KBM-7 (cell line): Measurements from ENCODE around the gene ALG9.
A peak's percentile ranks its signal among the peaks of the same experiment; 100 is the strongest.
"Not testable (repeated sequence)": the region's sequence is repeated elsewhere in the genome, so short reads cannot be mapped to it uniquely, and the experiment has no call there.

Experiments used
- DNase-seq: peaks from one replicate; pipeline ENCODE4 v3.0.0-alpha.2; 2015
- in situ Hi-C: fragments of 300-500 bp; cut with MboI; formaldehyde crosslinking; loops from 2 replicates; pipeline ENCODE4 v1.14.3; 2020; ENCODE audit warnings: low sequenced_read_pairs, low pct_unique_long_range_greater_than_20kb, mixed read lengths

Gene ALG9

DNA sequence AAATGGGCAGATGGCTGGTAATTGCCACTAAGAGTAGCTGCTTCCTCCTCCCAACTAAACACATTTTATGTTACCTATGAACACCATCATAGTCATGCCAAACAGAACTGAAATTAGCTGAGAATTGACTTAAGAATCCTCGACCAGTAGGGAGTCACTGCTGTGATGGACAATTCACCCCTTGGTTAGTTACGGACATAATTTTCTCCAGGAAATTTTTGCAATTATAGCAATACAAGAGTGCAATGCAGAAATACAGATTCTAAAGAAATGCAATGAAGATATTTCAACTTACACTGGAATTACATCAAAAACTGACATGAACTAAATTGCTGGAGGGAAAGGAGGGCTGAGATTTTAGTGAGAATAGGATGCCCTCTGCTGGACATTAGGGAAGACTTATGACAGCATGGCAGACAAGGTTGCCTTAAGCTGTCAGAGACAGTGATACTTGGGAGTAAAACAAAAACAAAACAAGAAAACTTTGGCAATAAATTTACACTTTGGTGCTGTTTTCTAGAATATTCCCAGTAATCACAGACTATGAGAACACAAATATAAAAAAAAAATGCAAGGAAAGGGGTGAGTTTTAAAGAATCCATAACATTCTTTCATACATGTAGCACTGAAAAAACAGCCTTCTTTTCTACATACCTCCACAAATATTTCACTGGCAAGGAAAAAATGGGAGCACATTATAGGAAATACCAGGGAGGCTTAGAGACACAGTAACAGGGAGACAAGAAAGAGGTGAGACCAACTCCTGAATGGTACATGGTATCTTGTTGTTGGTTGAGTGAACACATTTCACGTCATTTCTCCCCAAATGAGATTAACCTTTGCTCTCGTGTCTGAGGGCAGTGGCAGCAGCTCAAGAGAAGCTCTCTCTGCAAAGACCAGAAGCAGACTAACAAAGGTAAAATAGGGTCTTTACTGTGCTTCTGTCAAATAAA, 94.0 kb downstream of the ALG9 start:
- in situ Hi-C loops, result loop anchor here (25.0 kb wide), 1 partner anchor 190 kb away; no protein-coding TSS in a partner anchor
- peak; percentile 76 for DNase-seq

DNA sequence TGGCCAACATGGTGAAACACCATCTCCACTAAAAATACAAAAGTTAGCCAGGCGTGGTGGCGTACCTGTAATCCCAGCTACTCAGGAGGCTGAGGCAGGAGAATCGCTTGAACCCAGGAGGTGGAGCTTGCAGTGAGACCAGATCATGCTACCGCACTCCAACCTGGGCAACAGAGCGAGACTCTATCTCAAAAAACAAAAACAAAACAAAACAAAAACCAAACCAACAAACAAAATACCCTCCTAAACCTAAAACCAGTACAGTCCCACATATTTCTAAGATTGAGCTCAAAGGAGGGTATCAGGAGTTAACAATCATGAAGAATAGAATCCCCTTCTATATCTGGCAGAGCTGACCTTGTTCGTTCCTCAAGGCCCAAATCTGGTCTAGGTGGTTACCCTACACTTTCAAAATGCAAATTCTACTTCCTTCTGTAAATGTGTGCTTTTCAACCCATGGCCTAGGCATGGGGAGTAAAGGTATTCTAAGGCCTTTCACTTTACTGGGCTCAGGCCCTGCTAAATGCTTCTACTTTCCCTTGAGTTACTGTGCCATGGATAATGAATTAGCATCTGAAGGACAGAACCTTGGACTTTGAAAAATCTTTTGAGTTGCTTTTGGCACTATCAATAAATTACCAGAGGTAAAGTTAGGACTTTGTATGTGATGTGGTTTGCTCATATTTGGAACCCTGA, 94.8 kb downstream of the ALG9 start:
- DNase-seq, result no peak
- in situ Hi-C loops, result loop anchor here (25.0 kb wide), 1 partner anchor 189 kb away; no protein-coding TSS in a partner anchor

- in situ Hi-C loops, result loop anchor here (25.0 kb wide), 1 partner anchor 188 kb away; no protein-coding TSS in a partner anchor
- DNase-seq, result no peak
These were observed 96.2 kb downstream of the ALG9 start for GRCh38 chr11:111774955-111775710.

GRCh38 chr11:111772535-111772934, 98.8 kb downstream of the ALG9 start:
- in situ Hi-C loops, result no loop called here
- no peak for DNase-seq

DNA sequence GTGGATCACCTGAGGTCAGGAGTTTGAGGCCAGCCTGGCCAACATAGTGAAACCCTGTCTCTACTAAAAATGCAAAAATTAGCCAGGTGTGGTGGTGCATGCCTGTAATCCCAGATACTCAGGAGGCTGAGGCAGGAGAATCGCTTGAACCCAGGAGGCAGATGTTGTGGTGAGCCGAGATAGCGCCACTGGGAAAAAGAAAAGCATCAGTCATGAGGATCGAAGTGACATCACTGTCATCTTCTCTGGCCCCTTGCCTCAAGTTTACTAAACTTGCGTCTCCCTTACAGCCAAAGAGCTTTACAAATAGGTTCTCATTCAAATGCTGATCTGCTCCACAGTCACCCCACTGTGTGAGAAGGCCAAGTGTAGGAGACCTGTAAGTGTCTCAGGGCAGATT, 100.2 kb downstream of the ALG9 start:
- DNase-seq, in situ Hi-C loops: not testable (repeated sequence)

- in situ Hi-C loops, result no loop called here
- DNase-seq, result no peak
These were observed 100.7 kb downstream of the ALG9 start for GRCh38 chr11:111770581-111771134.

DNA sequence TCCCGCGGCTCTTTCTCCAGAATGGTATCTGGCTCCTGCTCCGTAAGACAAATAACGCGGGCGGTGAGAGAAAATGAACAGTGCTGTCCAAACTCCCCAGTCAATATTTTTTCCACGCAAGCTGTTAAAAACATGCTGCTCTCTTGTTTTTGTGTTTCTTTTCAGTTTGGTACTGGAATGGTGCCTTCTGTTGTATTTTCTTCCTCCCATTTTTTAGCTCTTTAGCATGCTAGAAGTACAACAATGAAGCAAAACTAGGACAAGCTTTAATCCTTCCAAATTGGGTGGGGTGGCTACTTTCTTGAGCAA, 104.6 kb downstream of the ALG9 start:
- in situ Hi-C loops, result no loop called here
- no peak for DNase-seq

DNA sequence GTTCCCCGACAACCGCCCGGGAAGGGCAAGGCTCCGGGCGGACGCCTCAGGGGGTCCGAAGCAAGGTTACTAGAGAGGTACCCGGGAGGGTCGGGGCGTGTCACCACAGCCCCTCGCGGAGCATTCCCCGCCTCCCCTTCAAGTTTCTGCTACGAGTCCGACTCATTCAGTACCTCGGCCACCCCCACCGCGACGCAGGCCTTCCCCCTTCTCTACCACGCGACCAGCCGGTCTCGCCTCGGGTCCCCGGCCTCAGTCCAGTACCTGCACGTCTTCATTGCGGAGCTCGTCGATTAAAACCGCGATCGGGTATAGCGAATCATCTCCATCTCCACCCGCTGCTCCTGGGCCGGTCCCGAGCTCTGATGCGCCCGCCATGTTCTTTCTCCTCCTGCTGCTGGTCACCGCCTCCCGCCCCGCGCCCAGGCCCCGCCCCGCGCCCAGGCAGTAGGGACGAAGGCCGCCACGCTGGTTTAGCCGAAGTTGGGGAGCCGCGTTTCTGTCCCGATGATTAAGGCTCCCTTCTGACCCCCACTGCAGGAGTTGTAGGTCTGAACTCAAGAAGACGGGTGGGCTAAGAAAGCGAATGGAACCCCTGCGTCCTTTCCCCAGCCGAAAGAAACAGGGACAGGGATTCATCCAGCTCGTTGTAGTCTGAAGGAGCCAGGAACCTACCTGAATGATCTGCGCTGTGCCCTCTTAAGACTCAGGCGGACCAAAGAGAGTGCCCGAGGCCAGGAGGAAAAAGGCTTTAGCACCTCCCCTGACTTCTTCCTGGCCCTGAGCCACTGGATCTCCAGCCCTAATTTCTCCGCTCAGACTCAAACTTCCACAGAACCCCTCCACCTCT, 105.2 kb downstream of the ALG9 start, which contains the start of gene PPP2R1B:
TSS of gene PPP2R1B (minus strand) at position 406 of the 850 bp plus-strand sequence. CDS start at position 378, 28 bp downstream.
- in situ Hi-C loops, result no loop called here
- DNase-seq, result peak; percentile 84

GRCh38 chr11:111765320-111765983, 105.9 kb downstream of the ALG9 start:
- in situ Hi-C loops, result no loop called here
- peak; percentile 34 for DNase-seq

- in situ Hi-C loops, result no loop called here
- DNase-seq, result no peak
These were observed 106.8 kb downstream of the ALG9 start for GRCh38 chr11:111764621-111765020.

- in situ Hi-C loops, result no loop called here
- no peak for DNase-seq
These were observed 108.3 kb downstream of the ALG9 start for GRCh38 chr11:111762981-111763643.

DNA sequence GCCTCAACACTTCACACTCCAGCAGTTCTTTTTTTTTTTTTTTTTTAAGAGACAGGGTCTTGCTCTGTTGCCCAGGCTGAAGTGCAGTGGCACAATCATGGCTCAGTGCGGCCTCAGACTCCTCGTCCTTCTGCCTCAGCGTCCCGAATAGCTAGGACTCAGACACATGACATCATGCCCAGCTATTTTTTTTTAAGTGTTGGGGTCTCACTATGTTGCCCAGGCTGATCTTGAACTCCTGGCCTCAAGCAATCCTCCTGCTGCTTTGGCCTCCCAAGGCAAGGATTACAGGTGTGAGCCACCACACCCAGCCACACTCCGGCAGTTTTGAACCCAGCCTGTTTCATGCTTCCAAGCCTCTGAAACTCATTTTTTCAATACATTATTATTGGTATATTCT, 108.9 kb downstream of the ALG9 start:
- in situ Hi-C loops, result no loop called here
- no peak for DNase-seq

GRCh38 chr11:111761036-111761435, 110.3 kb downstream of the ALG9 start:
- DNase-seq, result no peak
- in situ Hi-C loops, result no loop called here

DNA sequence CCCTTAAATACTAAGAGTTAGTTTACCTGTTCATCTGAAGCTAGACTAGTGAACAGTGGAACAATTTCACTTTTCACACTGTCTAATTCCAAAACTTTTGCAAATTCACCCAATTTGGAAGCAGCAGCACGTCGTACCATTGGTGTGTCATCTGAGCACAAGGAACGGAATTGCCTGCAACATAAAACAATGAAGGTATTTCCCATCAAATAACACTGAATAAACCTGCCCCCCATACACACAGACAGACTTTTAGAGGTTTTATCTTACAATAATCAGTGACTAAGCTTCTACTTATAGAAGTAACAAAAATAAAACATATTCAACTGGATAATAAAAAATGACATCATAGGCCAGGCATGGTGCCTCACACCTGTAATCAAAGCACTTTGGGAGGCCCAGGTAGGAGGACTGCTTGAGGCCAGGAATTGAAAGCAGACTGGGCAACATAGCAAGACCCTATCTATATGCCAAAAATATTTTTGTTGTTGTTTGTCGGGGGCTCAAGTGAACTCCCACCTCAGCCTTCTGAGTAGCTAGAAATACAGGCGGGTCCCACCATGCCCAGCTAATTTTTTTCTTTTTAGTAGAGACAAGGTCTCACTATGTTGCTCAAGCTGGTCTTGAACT, 111.5 kb downstream of the ALG9 start:
- in situ Hi-C loops, result no loop called here
- no peak for DNase-seq

GRCh38 chr11:111759376-111759775, 112.0 kb downstream of the ALG9 start:
- in situ Hi-C loops, result no loop called here
- DNase-seq, result no peak

DNA sequence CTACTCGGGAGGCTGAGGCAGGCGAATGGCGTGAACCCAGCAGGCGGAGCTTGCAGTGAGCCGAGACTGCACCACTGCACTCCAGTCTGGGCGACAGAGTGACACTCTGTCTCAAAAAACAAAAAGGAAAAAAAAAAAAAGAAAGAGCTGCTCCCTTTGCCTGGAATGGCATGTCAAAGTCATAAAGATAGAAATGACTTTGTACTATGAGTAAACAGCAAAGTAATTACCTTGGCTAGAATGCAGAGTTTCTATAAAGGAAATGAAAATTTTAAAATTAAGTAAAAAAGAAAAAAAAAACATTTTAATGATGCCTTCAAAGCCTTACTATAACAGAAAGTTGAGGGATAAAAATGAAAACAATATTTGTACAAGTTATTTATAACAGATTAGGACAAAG, 115.3 kb downstream of the ALG9 start:
- in situ Hi-C loops, result no loop called here
- no peak for DNase-seq

GRCh38 chr11:111749646-111750045, 121.7 kb downstream of the ALG9 start:
- no peak for DNase-seq
- in situ Hi-C loops, result no loop called here
